Right lobe of liver (tissue), 4 donors: Measurements from ENCODE around the gene ROBO2.

Source experiments
- CTCF ChIP-seq, 4 donors: fragments of 200-600 bp in 3 of 4; fragments of 450-650 bp in 1 of 4; IDR thresholded peaks; one replicate each; pipeline versions ENCODE4 v1.5.1 to v1.8.0; 2016 to 2022; ENCODE audit warnings: antibody characterized with exemption in 4 of 4, mild to moderate bottlenecking in 2 of 4
- POLR2A ChIP-seq: fragments of 450-650 bp; IDR thresholded peaks from one replicate; pipeline ENCODE4 v1.6.1; 2017; ENCODE audit warnings: antibody characterized with exemption, mild to moderate bottlenecking
- donor health status: DM: no; HTN: no; CAD: no.
- donor health status: DM: no; HTN: no; CAD: no.
- donor health status: DM: no; HTN: yes; CAD: no.

GRCh38 chr3:77072232-77072631 lies 32.3 kb downstream of the ROBO2 start:
- TF ChIP-seq POLR2A (no peak), CTCF (IDR thresholded peaks at IDR 0.05) (no peak)
